Measurements from ENCODE around the gene DEAF1. TPM values are rescaled to one million over a fixed set of nuclear protein-coding genes. Genes with fewer than 3 reads are reported as not detected.

Gene DEAF1
- total RNA-seq, 1 experiment from 2014 or later = 50.6 TPM

DNA sequence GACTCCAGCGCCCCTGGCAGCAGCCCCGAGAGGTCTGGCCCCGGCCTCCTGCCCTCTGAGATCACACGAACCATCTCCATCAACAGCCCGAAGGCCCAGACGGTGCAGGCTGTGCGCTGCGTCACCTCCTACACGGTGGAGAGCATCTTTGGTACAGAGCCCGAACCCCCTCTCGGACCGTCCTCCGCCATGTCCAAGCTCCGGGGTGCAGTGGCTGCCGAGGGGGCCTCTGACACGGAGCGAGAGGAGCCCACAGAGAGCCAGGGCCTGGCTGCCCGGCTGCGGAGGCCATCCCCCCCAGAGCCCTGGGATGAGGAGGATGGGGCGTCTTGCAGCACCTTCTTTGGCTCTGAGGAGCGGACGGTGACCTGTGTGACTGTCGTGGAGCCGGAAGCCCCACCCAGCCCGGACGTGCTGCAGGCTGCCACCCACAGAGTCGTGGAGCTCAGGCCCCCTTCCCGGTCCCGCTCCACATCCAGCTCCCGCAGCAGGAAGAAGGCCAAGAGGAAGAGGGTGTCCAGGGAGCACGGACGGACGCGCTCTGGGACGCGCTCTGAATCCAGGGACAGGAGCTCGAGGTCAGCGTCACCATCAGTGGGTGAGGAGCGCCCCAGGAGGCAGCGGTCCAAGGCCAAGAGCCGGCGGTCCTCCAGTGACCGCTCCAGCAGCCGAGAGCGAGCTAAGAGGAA, 86.9 kb downstream of the DEAF1 start:
- peaks cover 18% of the 10 kb centered on the region for H3K36me3 ChIP-seq (ENCODE audit: control insufficient read depth, insufficient read depth, low read length)
- peak overlapping the region; percentile 69 for H3K27ac Mint-ChIP-seq (ENCODE audit: unreplicated experiment)

DNA sequence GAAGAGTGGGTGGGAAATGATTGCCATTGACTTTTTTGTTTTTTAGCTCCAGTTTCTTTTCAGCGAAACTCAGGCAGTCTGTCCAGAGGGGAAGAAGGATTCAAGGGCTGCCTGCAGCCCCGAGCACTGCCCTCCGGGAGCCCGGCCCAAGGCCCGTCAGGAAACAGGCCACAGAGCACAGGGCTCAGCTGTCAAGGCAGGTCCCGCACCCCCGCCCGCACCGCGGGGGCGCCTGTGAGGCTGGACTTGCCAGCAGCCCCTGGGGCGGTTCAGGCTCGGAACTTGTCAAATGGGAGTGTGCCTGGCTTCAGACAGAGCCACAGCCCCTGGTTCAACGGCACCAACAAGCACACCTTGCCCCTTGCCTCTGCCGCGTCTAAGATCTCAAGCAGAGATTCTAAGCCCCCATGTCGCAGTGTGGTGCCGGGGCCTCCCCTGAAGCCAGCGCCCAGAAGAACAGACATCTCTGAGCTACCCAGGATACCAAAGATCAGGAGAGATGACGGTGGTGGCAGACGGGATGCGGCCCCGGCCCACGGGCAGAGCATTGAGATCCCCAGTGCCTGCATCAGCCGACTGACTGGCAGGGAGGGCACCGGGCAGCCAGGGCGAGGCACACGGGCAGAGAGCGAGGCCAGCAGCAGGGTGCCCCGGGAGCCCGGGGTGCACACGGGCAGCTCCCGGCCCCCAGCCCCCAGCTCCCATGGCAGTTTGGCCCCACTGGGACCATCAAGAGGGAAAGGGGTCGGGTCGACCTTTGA, 87.8 kb downstream of the DEAF1 start:
- no peaks in the 10 kb centered on the region for H3K27me3 ChIP-seq (replicated peaks; ENCODE audit: control insufficient read depth, insufficient read depth, low read length)
- Mint-ChIP-seq H3K36me3 (ENCODE audit: insufficient read depth, unreplicated experiment) (peaks cover 92% of the 10 kb centered on the region), H3K9me3 (ENCODE audit: unreplicated experiment) (no peaks in the 10 kb centered on the region), H3K4me3 (ENCODE audit: unreplicated experiment) (no peak overlapping the region), H3K27ac (ENCODE audit: unreplicated experiment) (no peak overlapping the region), H3K27me3 (ENCODE audit: insufficient read depth, unreplicated experiment) (no peaks in the 10 kb centered on the region), H3K4me1 (ENCODE audit: low read depth, unreplicated experiment) (no peaks in the 10 kb centered on the region)
- no peaks in the 10 kb centered on the region for H3K9me3 ChIP-seq
- CTCF ChIA-PET = no interaction called here
- no peak for DNase-seq
- TF ChIP-seq, protein P1, sequence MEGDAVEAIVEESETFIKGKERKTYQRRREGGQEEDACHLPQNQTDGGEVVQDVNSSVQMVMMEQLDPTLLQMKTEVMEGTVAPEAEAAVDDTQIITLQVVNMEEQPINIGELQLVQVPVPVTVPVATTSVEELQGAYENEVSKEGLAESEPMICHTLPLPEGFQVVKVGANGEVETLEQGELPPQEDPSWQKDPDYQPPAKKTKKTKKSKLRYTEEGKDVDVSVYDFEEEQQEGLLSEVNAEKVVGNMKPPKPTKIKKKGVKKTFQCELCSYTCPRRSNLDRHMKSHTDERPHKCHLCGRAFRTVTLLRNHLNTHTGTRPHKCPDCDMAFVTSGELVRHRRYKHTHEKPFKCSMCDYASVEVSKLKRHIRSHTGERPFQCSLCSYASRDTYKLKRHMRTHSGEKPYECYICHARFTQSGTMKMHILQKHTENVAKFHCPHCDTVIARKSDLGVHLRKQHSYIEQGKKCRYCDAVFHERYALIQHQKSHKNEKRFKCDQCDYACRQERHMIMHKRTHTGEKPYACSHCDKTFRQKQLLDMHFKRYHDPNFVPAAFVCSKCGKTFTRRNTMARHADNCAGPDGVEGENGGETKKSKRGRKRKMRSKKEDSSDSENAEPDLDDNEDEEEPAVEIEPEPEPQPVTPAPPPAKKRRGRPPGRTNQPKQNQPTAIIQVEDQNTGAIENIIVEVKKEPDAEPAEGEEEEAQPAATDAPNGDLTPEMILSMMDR (IDR thresholded peaks at IDR 0.05; ENCODE audit: insufficient read depth in 1 of 2, low read depth in 1 of 2, low read length in 1 of 2, severe bottlenecking in 1 of 2, unreplicated experiment in 1 of 2) = no peak
- BruUV-seq (replicated peaks) = no TSS peak
- H3K36me3 ChIP-seq (ENCODE audit: control insufficient read depth, insufficient read depth, low read length) = peaks cover 16% of the 10 kb centered on the region
- H3K4me3 ChIP-seq (ENCODE audit: low read depth, low read length) = no peak overlapping the region
- intact Hi-C loops (cut with micrococcal nuclease; ENCODE audit: unreplicated experiment) = no loop called here
- POLR2A ChIA-PET = no interaction called here
- no peaks in the 10 kb centered on the region for H3K4me1 ChIP-seq

More for the DNA sequence above, 86.9 kb downstream of the DEAF1 start:
- no TSS peak for BruUV-seq (replicated peaks)
- Mint-ChIP-seq H3K27me3 (ENCODE audit: insufficient read depth, unreplicated experiment) (no peaks in the 10 kb centered on the region), H3K36me3 (ENCODE audit: insufficient read depth, unreplicated experiment) (peaks cover 94% of the 10 kb centered on the region), H3K9me3 (ENCODE audit: unreplicated experiment) (no peaks in the 10 kb centered on the region), H3K4me1 (ENCODE audit: low read depth, unreplicated experiment) (no peaks in the 10 kb centered on the region), H3K4me3 (ENCODE audit: unreplicated experiment) (no peak overlapping the region)
- intact Hi-C loops (cut with micrococcal nuclease; ENCODE audit: unreplicated experiment) = no loop called here
- Histone ChIP-seq H3K4me1 (peaks cover under 1% of the 10 kb centered on the region; the same call in 1 of the 2 replicates), H3K27me3 (replicated peaks; ENCODE audit: control insufficient read depth, insufficient read depth, low read length) (no peaks in the 10 kb centered on the region), H3K4me3 (ENCODE audit: low read depth, low read length) (no peak overlapping the region), H3K9me3 (no peaks in the 10 kb centered on the region)
- no peak for DNase-seq
- ChIA-PET POLR2A (interaction anchor here (0.6 kb wide), 1 partner anchor 17 kb away, joined by 3 read pairs; no protein-coding TSS in a partner anchor), CTCF (no interaction called here)
- TF ChIP-seq, protein P1 (IDR thresholded peaks at IDR 0.05; ENCODE audit: insufficient read depth in 1 of 2, low read depth in 1 of 2, low read length in 1 of 2, severe bottlenecking in 1 of 2, unreplicated experiment in 1 of 2) = no peak

DNA sequence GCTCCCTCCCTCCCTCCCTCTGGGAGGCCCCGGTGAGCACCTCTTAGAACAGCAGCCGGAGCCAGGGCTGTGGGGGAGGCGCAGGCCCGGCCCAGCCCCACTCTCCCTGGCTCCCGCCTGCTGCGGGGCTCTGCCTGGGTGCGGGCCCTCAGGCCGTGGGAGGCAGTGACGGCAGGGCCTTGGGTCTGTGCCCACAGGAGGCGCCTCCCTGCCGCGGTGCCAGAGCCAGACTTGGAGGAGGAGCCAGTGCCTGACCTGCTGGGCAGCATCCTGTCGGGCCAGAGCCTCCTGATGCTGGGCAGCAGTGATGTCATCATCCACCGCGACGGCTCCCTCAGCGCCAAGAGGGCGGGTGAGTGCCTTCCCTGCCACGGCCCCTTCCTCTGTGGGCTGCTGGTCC, 88.8 kb downstream of the DEAF1 start:
- no peaks in the 10 kb centered on the region for H3K4me1 ChIP-seq
- Mint-ChIP-seq H3K4me1 (ENCODE audit: low read depth, unreplicated experiment) (no peaks in the 10 kb centered on the region), H3K27me3 (ENCODE audit: insufficient read depth, unreplicated experiment) (no peaks in the 10 kb centered on the region), H3K27ac (ENCODE audit: unreplicated experiment) (no peak overlapping the region), H3K4me3 (ENCODE audit: unreplicated experiment) (no peak overlapping the region), H3K36me3 (ENCODE audit: insufficient read depth, unreplicated experiment) (peaks cover 92% of the 10 kb centered on the region), H3K9me3 (ENCODE audit: unreplicated experiment) (no peaks in the 10 kb centered on the region)
- no peak for DNase-seq
- no peaks in the 10 kb centered on the region for H3K9me3 ChIP-seq
- peaks cover 16% of the 10 kb centered on the region for H3K36me3 ChIP-seq (ENCODE audit: control insufficient read depth, insufficient read depth, low read length)
- ChIA-PET POLR2A (no interaction called here), CTCF (no interaction called here)
- no peaks in the 10 kb centered on the region for H3K27me3 ChIP-seq (replicated peaks; ENCODE audit: control insufficient read depth, insufficient read depth, low read length)
- no TSS peak for BruUV-seq (replicated peaks)
- H3K4me3 ChIP-seq (ENCODE audit: low read depth, low read length) = no peak overlapping the region
- intact Hi-C loops (cut with micrococcal nuclease; ENCODE audit: unreplicated experiment) = no loop called here
- TF ChIP-seq, protein P1 (IDR thresholded peaks at IDR 0.05; ENCODE audit: insufficient read depth in 1 of 2, low read depth in 1 of 2, low read length in 1 of 2, severe bottlenecking in 1 of 2, unreplicated experiment in 1 of 2) = no peak

Data from Caco-2 (cell line).